ENCODE results near the gene ERAP2.
"Not testable (repeated sequence)": the region's sequence is repeated elsewhere in the genome, so short reads cannot be mapped to it uniquely, and the experiment has no call there.

The ERAP2 gene

GRCh38 chr5:96863114-96863513, 13.2 kb upstream of the ERAP2 start:
- no peak for DNase-seq

GRCh38 chr5:96863949-96864584, 12.2 kb upstream of the ERAP2 start:
- no peak for DNase-seq

DNA sequence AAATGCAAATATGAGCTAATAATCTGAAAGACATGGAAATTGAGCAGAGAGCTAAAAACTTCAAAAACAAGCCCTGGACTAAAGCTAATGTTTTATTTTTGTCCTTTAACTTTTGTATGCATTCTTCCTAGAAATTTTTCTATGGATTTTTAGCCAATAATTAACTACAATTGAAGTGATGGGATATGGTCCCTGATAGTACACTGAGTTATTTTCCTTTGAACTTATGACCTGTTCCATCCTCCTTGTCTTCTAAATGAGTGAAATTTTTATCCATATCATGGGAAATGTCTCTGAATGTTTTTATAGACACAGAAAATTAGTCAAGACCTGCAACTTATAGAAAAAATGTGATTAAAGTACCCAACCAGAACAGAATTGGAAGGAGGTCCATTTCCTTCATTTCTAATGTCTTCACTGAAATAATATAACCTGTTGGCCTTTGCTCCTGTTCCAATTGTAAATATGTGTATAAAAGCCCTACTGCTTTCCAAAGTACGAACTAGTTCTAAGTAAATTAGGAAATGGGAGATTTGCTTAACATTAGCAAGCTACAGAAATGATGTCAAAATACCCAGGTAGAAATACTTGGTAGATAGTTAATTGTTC, 11.3 kb upstream of the ERAP2 start:
- no peak for DNase-seq

GRCh38 chr5:96868603-96869371, 7.5 kb upstream of the ERAP2 start:
- DNase-seq, result peak; percentile 65

- DNase-seq, result no peak
These were observed 7.0 kb upstream of the ERAP2 start for GRCh38 chr5:96869372-96869641.

- DNase-seq, result no peak
These were observed 5.9 kb upstream of the ERAP2 start for GRCh38 chr5:96870094-96871026.

DNA sequence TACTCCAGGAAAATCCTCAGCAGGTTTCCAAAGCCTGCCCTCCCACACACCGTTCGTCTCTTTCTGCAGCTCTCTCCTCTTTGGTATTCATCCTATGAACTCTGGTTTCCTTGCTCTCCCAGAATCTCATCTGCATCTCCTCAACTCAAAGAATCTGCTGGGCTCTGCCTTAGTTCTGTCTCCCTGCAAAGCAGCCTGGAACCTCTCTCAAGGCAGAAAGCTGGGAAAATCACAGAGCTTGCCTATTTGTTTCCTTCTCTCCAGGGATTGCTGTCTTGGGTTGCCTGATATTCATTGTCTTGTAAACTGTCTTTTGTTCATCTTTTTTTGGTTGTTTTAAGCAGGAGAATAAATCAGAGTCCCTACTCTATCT, 5.3 kb upstream of the ERAP2 start:
- DNase-seq, result no peak

- DNase-seq, result no peak
These were observed 4.6 kb upstream of the ERAP2 start for GRCh38 chr5:96871686-96872085.

GRCh38 chr5:96873449-96873848, 2.9 kb upstream of the ERAP2 start:
- DNase-seq, result no peak

- no peak for DNase-seq
These were observed 1.7 kb upstream of the ERAP2 start for GRCh38 chr5:96874631-96875030.

DNA sequence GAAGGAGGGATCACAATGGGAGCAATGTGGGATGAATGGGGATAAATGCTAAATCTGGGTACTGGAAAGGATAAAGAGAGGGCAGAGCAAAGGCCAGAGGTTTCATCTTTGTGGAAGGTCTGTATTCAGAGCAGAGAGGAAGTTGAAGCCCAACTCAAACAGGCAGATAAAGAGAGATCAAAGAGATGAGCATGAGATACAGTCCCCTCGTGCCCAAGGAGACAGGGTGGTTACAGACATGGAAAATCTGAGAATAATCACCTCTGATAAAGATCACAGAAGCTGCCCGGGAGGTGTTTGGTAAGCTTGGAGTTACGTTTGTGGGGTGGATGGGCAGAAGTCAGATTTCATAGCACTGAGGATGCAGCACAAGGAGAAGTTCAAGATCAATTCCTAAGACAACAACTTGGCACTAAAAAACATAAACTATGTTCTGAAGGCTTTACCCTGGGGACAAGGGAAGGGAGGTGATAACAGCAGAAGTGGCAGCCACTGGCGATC, 459 bp upstream of the ERAP2 start:
- DNase-seq, result peak; percentile 12

- not testable (repeated sequence) for DNase-seq
These were observed 723 bp downstream of the ERAP2 start for GRCh38 chr5:96876977-96877469.

- no peak for DNase-seq
These were observed 3.4 kb downstream of the ERAP2 start for GRCh38 chr5:96879665-96880064.

DNA sequence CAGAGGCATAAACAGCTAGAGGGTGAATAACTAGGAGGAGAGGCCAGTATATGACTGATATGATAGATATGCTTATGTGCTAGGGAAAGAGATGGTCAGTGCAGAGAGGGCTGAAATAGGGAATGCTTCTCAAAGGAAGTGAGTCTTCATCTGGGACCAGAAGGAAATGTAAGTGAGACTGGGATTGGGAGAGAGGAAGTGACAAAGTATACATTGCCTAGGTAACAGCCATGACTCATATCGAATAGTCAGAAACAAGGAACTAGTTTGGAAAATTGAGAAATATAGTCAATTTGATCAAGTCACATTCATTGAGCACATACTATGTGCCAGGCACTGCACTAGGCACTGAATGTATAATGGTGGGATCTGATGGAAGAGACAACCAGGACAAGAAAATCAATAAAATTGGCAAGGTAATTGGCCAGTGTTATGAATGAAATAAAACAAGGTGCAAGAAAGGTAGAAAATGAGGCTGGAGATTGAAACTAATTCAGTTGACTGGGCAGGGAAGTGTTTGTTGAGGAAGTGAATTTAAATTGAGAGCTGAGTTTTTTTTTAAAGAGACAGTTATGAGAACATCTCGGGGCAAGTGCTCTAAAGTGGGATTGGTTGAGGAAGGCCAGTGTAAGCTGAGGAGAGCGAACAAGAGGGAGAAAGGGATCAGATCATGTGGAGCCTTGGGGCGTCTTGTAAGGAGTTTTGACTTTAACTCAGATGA, 4.3 kb downstream of the ERAP2 start:
- peak; percentile 84 for DNase-seq

DNA sequence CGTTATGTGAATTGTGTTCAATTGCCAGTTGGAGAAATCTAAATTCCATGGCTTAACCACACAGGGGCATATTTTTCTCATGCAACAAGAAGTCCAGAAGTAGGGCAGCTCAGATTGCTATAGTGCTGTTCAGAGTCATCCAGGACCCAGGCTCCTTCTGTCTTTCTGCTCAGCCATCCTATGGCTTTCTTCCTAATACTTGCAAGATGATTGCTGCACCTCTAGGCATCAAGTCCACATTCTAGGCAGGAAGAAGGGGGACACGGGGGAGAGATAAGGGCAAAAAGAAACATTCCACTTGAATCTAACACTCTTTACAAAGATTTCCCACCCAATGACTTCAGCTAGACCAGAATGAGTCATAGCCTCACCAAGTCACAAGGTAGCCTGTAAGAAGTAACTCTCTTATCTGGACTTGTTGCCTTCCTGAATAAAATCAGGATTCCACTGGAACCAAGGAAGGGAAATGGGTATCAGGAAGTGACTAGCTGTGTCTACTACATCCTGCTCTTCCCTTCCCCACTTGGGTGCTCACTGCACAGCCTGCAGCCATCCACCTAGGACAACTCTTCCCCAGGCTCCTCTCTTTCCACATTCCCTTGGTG, 5.3 kb downstream of the ERAP2 start:
- DNase-seq, result peak; percentile 41

GRCh38 chr5:96883871-96884270, 7.6 kb downstream of the ERAP2 start:
- DNase-seq, result no peak

DNA sequence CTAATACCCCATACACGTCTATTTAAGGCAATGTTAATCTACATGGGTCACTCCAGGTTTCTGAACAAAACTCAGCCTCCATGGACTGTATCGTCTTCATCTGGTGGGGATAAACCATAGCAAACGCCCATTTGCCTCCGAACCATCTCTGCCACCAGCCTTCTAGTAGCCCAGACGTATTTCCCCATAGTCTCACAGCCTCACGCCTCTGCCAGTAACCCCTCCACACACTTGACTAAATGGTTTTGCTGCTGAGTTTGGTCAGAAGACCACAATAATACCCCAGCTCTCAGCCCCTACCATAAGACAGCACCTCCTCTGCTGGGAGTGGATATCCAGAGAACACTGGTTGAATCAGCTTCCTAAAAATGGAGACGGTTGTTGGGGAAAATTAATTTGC, 8.7 kb downstream of the ERAP2 start:
- no peak for DNase-seq

DNA sequence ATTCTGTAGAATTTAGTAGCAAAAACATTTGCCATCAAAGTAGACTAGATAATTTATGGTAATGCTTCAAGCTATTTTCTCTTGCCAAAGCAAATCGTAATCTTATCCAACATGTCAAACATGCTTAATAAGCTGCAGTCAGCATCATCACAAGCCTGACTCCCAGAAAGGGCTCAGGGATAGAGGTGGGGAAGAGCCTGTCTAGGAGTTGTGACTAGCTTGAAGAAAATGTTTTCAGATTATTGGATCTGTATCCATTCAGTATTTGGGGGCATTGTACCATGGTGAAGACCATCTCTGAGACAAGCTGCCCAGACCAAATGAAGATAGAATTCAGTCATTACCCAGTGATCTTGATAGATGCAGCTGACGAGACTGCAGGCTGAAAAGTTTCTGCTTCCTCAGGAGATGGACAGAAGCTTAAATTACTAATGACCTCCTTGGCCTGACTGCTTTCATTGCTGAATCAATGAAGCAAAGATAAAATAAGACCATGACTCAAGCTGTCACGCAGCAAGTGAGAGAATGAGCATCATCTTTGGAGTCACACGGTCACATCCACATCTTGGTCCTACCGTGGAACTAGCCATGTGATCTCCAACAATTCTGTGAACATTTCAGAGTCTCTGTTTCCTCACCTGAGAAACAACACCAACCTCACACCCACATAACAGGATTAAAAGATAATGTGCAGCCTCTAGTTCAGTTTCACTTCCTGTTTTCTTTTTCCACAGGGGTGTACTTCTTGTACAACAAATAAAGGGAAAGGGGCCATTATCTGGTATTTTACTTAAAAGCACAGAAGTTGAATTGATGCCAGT, 9.4 kb downstream of the ERAP2 start:
- DNase-seq, result no peak

GRCh38 chr5:96893342-96893741, 17.0 kb downstream of the ERAP2 start:
- peak; percentile 89 for DNase-seq

DNA sequence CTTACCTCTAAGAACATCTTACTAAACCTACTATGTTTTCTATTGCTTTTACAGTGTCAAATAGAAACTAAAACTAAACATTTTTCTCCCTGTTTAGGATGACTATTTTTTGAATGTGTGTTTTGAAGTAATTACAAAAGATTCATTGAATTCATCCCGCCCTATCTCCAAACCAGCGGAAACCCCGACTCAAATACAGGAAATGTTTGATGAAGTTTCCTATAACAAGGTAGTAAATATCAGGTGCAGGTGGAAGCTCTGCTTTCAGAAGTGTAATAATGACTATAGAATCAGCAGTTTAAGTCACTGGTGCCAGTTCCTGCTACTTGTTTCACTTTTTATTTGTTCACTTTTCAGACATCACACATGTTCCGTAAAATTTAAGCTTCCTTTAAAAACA, 20.0 kb downstream of the ERAP2 start:
- DNase-seq, result no peak

DNA sequence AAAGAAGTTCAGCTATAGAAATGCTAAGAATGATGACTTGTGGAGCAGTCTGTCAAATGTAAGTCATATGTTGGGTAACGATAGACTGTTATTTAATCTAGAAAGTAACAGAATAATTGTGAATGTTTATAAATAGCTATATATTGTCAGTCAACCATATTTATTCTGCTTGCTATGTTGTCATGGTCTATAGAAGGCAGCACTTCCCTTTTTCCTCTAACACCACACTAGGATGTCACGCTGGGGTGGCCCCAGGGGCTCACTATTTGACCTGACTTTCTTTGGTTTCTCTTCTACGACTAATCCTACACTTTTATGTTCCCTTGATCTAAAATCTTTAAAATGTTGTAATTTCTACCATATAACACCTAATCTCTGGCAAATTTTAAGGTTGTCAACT, 20.5 kb downstream of the ERAP2 start:
- no peak for DNase-seq
